G401.6 (cell line): ENCODE results near the gene SIGLEC11.
"Not testable (repeated sequence)": the region's sequence is repeated elsewhere in the genome, so short reads cannot be mapped to it uniquely, and the experiment has no call there.

Experiments
- FAIRE-seq: peaks from 2 replicates; lab custom pipeline; 2012; peaks lifted over from hg19 to GRCh38; lab: Jason Lieb, UNC

SIGLEC11 gene

DNA sequence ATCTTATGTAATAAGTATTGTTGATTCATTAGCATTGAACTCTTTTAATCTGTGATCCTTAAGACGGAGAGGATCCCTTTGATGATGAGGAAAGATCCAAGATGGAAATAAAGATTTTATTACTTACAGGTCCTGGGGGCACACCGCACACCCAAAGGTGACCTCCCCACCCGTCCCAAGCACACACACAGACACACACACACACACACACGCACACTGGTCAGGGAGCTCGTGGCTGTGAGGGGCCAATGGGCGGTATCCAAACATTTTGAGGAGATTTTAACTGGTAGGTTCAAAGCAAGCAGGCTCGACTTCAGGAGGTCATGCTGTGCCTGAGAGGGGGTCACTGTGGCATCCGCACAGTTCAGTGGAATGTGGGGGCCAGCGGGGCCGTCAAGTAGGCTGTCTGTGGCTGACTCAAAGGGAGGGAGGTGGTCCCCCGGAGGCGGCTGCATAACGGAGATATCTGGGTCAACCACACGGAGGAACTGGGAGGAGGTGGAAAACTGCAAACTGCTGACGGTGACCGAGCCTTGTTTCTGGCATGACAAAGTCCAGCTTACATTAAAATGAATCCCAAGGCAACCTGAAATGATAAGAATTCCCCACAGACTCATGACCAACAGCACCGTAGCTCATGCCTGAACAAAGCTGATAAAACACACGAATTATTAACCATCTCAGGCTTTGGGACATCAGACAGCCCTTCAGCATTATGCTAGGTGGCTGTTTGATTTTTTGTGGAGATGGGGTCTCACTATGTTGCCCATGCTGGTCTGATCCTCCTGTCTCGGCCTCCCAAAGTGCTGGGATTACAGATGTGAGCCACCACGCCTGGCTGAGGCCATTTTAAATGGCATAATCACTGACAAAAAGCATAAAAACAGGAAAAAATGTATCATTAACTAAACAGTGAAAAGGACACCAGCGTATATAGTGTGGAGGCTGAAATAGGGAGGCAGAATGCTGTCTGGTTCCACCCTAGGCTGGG lies 20.9 kb upstream of the SIGLEC11 start:
- FAIRE-seq, result no peak

DNA sequence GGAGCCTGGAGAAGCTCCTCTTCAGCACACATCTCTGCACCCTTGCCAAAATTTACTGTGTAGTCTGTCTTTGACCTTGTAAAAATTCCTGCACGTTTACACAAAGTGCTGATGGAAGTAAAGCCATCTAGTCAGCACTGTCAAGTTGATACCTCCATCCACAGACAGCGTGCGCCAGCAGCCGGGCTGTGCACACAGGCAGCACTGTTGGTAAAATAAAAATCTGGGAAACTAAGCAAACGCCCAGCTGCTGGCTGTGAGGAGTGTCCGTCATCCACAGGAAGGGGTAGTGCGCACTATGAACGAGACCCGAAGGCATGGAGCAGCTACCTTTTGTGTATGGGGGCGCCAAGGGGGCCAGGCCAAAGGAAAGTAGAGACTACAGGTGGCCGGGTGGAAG lies 17.4 kb upstream of the SIGLEC11 start:
- FAIRE-seq, result no peak

DNA sequence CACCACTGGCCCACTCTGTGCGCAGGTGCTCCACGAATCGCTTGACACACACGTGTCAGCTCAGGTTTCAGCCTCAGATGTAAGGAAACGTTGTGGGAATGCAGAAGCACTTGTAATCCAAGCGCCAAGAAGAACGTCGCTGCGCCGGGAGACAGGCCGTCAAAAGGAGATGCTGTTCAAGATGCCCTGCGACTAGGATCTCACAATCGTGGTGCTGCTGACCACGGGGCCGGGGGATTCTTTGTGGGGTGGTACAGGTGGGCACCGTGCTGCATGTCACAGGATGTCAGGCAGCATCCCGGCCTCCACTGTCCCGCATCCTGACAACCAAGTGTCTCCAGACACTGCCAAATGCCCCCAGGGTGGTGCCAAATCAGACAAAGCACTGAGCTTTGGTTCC lies 16.9 kb upstream of the SIGLEC11 start:
- no peak for FAIRE-seq

DNA sequence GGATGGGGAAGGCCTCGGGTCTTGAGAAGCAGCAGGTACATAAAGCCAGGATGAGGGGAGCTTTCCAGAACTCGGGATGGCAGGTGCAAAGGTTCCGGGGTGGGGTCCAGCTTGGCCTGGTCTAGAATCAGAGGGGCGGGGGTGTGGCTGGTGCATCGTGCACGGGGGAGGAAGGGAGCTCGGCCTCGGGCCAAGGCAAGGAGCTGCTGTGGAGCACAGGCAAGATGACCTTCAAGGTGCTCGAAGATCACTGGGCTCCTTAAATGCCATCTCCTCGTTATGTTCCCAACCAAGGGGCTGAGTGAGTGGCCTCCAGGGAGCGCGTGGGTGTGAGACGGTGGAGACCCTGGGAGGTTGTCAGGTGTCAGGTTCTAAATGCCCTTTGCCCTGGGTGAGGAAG lies 16.1 kb upstream of the SIGLEC11 start:
- FAIRE-seq, result no peak

DNA sequence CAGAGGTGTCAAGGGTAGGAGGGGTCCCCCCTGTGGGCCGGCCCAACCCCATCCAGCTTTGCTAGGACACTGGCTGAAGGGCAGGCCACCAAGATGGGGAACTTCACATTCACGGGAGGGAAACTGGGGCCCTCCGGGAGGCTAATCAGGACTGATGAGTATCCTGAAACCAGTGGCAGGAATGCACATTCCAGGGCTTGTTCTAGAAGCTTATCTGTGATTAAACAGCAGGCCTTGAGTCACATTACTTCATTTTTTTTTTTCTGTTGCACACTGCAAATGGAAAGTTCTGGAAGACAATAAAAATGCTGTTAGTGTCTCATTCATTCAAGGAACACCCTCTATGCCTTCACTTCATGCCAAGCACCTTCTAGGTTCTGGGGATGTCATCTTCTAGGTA lies 15.5 kb upstream of the SIGLEC11 start:
- no peak for FAIRE-seq

DNA sequence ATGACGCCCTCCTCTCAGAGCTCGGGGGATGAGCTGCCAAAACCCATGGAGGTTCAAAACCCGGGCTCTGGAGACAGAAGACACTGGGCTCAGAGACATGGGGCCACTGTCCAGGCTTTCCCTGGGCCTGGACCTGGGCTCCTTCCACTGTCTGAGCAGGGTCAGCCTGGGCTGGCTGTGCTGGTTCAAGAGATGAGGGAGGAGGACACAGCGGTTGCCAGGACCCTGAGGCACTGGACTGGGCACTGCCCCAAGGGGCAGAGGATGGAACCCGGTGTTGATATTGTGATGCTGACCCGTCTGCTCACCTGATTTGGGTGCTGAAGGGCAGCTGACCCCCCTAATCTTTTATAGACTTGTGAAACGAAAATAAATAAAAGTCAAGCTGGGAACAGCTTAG lies 14.1 kb upstream of the SIGLEC11 start:
- FAIRE-seq, result no peak

DNA sequence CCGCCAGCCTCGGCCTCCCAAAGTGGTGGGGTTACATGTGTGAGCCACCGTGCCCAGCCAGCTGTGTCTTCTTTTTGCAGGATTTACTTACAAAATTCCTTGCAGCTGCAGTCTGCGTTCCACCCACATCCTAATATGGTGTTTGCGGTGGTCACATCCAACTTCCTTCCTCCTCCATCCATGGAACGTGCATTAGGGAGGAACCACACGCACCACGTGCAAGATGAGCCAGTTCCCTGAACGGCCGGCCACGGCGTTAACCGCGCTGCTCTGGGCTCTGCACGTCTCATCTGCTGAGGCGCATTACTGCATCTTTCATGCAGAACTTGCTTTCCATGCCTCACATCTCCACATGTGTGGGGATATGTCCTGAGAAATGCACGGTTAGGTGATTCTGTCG lies 13.0 kb upstream of the SIGLEC11 start:
- FAIRE-seq, result no peak

DNA sequence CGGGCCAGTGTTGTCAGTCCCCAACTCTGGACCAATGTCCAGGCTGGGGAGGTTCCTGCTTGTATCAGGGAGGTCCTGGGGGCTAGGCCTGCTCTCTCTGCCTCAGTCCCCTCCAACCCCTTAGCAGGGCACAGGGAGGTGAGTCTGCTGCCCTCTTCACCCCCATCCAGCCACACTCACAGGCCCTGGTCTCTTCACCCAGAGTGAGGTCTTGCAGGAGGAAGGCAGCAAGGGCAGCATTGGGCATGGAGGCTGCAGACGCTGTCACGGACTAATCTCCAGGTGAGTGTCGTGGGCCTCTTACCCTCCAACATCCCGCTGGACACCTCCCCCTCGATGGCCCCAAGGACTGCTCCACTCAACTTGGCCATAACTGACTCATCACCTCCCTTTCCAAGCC lies 11.9 kb upstream of the SIGLEC11 start:
- FAIRE-seq, result no peak

DNA sequence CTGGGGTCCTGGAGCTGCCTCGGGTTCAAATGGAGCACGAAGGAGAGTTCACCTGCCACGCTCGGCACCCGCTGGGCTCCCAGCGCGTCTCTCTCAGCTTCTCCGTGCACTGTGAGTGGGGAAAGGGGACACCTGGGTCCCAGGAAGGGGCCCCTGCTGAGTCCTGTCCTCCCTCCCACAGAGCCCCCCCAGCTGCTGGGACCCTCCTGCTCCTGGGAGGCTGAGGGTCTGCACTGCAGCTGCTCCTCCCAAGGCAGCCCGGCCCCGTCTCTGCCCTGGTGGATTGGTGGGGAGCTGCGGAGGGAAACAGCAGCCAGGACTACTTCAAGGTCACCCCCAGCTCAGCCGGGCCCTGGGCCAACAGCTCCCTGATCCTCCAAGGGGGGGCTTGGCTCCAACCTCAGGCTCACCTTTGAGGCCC lies 11.0 kb upstream of the SIGLEC11 start:
- no peak for FAIRE-seq

DNA sequence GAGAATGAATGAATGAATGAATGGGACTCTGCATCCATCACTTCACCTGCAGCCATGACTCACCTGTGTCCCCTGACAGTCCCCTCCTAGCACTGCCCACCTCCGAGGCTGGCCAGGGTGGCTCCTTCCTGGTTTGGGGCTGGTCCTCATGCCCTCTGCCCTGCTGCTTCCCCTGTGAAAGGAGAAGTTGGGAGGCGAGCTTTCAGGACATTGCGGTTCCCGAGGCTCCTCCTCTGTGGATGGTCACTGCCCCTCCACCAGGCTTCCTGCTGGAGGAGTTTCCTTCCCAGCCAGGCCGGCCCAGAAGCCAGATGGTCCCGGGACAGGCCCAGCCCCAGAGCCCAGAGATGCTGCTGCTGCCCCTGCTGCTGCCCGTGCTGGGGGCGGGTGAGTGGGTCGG lies 8.4 kb upstream of the SIGLEC11 start:
- not testable (repeated sequence) for FAIRE-seq

DNA sequence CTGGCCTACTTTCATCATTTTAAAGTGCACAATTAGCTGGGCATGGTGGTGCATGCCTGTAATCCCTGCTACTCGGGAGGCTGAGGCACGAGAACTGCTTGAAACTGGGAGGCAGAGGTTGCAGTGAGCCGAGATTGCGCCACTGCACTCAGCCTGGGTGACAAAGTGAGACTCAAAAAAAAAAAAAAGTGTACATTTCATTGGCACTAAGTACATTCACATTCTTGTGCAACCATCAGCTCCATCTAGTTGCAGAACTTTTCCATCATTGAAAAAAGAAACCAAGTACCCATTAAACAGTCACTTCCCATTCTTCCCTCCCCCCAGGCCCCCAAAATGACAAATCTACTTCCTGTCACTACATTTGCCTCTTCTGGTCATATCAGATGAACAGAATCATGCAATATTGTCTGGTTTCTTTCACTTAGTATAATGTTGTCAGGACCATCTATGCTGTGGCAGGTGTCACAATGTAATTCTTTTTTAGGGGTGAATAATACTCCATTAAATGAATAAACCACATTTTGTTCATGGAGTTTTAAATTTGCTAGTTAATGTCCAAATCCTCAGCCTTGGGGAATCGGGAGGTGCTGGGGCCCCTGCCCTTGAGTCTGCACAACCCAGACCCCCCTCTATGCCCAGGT lies 7.4 kb upstream of the SIGLEC11 start:
- no peak for FAIRE-seq

DNA sequence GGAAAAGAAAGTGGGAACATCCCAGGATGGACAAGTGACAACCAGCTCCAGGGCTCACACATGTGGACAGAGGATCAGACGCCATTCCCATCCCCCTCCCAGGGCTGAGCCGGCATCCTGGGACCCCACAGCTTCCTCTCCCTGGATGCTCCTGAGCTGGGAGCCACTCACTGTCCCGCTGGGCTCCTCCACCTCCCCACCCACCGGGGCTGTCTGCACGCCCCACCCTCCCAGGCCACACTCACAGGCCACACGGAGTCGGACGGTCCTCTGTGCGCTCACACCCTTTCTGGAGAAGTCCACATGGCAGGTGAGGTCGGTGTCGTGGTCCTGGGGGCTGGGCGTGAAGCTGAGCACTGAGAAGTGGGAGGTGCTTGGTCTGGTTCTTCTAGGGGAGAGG lies 1.1 kb downstream of the SIGLEC11 start:
- FAIRE-seq, result not testable (repeated sequence)

DNA sequence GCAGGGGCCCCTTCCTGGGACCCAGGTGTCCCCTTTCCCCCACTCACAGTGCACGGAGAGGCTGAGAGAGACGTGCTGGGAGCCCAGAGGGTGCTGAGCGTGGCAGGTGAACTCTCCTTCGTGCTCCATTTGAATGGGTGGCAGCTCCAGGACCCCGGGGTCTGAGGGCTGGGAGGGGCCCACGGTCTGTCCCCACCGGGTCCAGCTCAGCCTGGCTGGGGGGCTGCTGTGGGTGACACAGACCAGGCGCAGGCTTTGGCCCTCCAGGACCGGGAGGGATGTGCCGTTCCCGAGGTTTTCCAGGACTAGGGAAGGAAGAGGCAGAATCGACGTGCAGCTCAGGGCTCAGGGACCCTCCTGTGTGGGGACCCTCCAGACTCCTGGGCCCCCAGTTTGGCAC lies 2.4 kb downstream of the SIGLEC11 start:
- FAIRE-seq, result not testable (repeated sequence)

DNA sequence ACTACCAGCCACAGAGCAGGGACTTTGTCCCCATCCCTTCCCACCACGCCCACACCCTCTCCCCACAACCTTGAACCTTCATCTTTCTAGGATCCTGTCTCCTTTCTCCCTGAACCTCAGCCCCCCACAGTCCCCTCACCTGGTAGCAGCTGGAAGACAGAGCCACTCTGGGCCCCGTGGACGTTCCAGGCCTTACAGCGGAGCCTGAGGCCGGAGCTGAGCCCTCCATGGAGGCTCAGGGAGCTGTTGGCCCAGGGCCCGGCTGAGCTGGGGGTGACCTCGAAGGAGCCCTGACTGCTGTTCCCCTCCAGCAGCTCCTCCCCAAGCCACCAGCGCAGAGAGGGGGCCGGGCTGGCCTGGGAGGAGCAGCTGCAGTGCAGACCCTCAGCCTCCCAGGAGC lies 2.8 kb downstream of the SIGLEC11 start:
- not testable (repeated sequence) for FAIRE-seq

DNA sequence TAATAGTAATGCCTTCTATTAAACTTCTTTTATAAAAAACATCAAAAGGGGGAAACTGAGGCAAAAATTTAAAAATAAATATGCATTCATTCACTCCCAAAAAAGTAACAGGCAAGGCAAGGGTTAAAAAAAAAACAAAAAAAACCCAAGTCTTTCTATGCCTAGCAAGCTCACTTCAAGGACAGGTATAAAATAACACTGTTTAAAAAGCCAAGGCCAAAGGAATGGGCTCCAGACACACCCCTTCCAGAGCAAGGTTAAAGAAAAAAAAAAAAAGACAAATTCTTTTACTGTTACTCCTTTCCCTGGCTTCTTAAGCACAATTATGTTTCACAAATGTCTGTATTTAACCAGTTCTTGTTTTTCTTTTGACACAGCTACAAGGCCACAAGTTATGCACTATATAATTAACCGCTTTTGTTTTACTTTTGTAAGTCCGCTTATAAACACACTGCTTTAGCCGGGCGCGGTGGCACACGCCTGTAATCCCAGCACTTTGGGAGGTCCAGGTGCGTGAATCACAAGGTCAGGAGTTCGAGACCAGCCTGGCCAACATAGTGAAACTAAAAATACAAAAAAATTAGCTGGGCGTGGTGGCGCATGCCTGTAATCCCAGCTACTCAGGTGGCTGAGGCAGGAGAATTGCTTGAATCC lies 3.6 kb downstream of the SIGLEC11 start:
- no peak for FAIRE-seq

DNA sequence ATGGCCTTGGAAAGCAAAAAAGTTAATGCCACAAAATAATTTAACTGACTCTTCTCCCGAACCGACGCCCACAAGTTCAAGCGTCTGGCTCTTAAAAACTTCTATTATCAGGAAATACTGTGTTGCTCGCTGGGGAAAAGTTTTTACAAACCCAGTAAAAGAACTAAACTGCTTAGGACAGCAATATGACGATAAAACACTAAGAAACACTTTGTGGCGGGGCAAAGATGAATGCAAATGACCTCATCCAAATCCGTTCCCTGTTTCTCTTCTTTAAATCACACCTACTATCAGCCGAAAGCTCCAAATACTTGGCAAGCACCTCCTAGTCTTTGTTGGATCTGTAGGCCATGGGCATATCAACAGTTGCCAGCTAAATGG lies 4.9 kb downstream of the SIGLEC11 start:
- FAIRE-seq, result no peak

DNA sequence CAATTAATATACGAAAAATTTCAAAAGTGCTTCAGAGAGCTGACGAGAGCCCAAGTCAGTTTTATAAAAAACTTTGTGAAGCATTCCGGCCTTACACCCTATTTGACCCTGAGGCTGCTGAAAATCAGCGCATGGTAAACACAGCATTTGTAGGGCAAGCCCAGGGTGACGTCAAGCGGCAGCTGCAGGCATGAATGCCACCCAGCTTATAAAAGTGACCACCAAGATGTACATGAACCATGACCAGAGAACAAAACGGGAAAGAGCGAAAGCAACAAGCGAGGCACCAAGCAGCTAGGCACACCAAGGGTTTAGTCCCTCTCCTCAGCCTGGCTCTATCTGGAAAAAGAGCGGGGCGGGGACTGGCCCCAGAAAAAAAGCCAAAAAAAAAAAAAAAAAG lies 6.0 kb downstream of the SIGLEC11 start:
- no peak for FAIRE-seq

DNA sequence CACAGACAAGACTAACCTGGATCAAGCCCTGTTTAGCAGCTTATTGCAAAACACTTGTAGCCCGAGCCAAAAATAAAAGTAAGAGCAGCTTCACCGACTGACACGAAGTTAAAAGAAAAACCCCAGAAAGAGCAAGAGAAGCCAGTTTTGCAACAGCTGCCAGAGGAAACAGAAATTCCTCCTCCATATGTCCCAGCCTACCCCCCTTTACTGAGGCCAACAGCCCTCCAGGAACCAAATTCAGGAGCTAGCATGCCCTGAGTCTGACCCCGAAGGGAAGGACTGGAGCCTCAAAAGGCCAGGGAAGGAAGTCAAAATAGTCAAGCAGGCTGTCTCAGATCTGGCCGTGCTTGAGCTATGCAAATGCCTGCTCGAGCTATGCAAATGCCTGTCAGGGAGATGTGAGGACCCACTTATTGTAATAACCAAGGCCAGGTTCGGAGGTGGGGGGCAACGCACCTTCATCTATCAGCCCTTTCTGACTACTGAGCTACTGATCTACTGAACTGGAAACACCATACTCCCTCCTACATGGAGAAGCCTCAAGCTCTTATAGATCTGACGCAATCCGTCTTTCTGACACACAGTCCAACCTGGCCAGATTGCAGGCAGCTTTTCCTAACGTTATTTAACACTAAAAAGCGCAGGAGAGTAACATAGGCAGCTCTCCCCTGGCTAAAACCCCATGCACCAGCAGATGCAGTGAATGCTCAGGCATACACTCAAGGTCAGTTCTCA lies 6.7 kb downstream of the SIGLEC11 start:
- FAIRE-seq, result no peak

DNA sequence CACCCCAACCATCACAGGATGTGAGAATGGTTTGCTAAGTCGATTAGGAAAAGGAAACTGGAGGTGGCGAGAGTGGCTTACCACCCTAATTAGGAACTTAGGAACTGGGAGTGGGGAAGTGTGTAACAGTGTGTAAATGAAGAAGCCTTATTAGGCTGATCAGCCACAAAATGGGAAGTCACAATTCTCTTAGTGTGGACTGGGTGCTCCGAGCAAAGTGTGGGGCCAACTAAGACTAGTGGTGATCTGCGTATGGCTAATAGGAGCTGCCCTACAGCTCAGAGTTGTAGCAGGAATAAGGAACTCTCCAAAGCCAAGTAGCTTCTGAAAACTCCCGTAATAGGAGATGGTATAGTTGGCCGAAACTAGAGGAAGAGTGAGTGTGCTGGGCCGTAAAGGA lies 7.6 kb downstream of the SIGLEC11 start:
- no peak for FAIRE-seq

DNA sequence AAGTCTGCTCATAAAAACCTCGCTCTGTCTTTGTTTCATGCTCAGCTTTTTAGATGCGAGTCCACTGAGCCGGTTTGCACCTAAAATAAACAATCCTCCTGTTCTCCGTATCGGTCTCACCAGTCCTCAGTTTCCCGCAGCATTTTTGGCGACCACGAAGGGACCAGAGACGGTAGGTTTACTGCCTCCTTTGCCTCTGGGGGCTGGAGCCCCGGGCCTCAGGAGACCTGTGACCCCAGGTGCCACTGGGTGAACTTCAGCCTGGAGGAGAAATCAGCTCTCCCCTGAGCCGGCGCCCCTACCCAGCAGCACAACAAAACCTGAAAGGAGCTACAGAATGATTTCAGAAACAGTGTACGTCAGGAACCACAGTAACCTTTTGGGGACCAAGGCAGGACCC lies 8.1 kb downstream of the SIGLEC11 start:
- FAIRE-seq, result no peak

DNA sequence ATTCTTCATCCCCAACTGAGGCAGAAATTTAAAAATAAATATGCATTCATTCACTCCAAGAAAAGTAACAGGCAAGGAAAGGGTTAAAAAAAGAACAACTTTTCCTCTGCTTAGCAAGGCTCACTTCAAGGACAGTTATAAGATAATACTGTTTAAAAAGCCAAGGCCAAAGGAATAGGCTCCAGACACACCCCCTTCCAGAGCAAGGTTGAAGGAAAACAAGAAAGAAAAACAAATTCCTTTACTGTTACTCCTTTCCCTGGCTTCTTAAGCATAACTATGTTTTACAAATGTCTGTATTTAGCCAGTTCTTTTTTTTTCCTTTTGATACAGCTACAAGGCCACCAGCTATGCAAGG lies 8.5 kb downstream of the SIGLEC11 start:
- no peak for FAIRE-seq

DNA sequence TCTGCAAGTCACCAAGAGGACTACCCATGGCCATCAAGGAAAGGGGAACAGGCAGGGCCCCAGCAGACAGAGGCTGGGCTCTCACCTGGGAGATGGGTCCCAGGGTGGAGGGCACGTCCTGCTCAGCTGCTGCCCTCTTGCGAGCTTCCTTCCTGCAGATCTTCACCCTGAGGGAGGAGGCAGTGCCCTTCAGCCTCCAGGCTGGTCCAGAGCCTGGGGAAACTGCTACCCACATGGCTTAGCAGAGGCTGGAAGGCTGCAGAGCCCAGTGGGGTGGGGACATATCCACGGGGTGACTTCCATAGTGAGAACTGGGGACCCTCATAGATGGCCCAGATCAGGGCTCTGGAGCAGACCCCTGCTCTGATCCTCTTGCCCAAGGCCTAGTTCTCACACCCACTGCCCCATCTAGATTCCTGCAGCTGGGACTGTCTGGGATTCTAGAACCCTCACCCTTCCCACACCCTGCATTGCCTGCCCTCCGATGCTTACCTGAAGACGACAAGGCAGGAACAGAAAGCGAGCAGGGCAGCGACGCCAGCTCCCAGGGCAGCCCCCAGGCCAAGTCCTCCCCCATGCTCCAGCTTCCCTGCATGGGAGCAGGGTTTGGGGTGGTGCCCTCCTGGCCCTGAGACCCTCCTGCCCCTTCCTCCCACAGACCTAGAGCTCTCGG lies 9.0 kb downstream of the SIGLEC11 start:
- FAIRE-seq, result no peak
